Stimulated activated CD4-positive, alpha-beta T cell treated with anti-CD3 and anti-CD28 coated beads, Interleukin-12 subunit alpha, Interleukin-12 subunit beta, amount 100 ng/mL, for 24 hours (primary cell): ENCODE measurements around the gene RASGRP4.
A peak's percentile ranks its signal among the peaks of the same experiment; 100 is the strongest.
"Not testable (repeated sequence)": the region's sequence is repeated elsewhere in the genome, so short reads cannot be mapped to it uniquely, and the experiment has no call there.

Source experiments
- DNase-seq, 2 experiments: peaks; one replicate each; pipeline ENCODE4 v3.0.0-alpha.2; 2020; ENCODE audit warnings: low read depth in 2 of 2

Gene RASGRP4

DNA sequence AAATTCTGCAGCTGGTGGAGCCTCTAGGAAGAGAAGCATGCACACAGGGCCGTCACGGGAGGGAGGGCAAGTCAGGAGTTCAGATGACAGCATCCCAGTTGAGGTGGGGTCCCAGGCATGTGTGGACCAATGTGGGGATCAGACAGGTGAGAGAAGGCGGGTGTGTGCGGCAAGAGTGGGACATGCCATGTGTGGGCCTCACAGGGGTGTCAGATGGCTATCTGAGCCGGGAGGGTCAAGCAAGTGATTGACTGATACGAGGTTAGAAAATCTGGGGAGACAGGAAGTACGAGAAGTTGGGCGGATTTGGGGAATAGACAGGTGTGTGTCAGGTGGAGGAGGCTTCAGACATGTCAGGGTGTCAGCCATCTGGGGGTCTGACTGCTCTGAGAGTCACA is 8.9 kb downstream of the RASGRP4 start:
- DNase-seq, result no peak

DNA sequence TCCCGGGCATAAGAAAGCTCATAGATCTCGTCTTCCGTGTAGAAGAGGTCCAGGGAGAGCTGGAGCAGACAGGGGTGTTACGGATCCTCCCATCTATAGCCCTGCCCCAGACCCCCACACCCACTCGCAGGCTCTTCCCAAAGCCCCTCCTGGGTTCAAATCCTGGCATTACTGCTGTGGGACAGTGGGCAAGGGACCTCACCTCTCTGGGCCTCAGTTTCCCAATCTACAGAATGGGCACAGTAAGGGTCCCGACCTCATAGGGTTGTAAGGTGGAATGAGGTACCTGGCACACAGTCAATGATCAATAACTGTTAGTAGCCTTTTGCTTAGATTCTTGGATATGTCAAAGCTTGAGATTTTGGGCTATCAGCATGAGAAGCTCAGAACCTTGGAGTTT is 12.6 kb downstream of the RASGRP4 start:
- no peak for DNase-seq

DNA sequence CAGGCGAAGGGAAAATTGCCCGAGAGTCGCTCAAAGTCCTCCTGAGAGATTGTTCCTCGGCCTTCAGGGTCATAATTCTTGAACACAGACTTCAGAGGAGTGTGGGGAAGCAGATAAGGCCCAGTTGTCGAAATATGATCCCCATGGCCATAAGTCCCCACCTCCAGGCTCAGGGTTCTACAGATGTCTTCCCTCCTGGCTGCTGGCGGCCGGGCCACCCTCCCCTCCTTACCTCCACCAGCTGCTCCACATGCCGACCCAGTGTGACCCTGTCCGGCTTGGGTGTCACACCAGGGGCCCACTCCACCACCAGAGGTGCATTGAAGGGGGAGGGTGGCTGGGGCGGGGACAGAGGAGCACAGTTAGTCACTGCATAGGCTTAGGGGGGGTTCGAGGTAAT is 13.1 kb downstream of the RASGRP4 start:
- no peak for DNase-seq

DNA sequence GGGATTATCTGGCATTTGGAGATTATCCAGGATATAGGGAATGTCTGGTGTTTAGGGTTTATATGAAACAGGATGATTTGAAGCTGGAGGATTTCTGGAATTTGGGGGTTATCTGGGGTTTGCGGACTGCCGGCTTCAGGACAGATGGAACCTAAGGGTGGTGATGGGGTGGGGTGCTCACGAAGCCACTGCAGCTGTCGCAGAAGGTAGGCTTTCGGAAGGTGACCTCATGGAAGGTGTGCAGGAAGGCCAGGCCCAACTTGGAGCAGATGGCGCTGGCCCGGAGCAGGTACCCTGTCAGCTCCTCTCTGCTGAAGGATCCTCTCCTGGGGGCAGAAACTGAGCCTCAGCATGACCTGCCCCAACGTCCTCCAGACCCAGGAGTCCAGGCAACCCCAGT is 13.5 kb downstream of the RASGRP4 start:
- no peak for DNase-seq

DNA sequence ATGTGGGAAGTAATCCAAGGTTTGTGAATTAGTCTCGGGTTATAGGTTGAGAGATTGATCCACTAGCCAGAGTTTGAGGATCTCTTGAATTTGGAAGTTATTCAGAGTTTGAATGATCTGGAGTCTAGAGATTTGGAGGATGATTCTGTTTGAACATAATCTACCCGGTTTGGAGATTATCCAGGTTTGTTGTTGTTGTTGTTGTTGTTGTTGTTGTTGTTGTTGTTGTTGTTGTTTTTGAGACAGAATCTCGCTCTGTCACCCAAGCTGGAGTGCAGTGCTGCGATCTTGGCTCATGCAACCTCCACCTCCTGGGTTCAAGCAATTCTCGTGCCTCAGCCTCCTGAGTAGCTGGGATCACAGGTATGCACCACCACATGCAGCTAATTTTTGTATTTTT is 14.1 kb downstream of the RASGRP4 start:
- not testable (repeated sequence) for DNase-seq

DNA sequence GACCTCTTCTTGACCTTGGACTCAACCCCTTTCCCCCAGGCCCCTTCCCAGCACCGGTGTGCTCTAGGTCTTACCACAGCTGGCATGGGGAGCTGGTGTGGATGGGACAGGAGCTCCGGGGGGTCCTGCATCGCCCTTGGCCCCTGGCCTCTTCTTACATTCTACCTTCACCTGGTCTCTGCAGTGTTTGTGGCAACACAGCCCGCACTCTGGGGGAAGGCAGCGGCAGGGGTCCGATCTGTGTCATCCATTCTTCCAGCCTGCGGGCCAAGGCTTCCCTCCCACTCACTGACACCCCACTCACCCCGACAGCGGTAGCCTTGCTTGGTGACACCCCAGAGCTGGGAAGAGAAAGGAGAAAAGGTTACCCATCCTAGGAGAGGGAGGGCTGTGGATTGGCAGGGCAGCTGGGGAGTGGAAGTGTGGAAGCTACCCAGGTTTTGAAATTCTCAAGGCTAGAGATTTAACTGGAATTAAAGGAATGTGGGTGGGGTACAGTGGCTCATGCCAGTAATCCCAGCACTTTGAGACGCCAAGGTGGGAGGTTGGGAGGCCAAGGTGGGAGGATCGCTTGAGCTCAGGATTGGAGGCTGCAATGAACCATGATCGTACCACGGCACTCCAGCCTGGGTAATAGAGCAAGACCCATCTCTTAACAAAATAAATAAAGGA is 14.8 kb downstream of the RASGRP4 start:
- DNase-seq, result no peak

DNA sequence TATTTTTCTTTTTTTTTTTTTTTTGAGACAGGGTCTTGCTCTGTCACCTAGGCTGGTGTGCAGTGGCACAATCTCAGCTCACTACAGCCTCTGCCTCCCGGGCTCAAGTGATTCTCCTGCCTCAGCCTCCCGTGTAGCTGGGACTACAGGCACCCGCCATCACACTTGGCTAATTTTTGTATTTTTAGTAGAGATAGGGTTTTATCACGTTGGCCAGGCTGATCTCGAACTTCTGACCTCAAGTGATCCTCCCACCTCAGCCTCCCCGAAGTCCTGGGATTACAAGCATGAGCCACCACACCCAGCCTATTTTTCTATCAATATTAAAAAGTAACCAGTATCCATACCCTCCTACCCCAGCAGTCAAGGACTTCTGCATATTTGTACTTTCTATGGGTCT is 15.6 kb downstream of the RASGRP4 start:
- not testable (repeated sequence) for DNase-seq

DNA sequence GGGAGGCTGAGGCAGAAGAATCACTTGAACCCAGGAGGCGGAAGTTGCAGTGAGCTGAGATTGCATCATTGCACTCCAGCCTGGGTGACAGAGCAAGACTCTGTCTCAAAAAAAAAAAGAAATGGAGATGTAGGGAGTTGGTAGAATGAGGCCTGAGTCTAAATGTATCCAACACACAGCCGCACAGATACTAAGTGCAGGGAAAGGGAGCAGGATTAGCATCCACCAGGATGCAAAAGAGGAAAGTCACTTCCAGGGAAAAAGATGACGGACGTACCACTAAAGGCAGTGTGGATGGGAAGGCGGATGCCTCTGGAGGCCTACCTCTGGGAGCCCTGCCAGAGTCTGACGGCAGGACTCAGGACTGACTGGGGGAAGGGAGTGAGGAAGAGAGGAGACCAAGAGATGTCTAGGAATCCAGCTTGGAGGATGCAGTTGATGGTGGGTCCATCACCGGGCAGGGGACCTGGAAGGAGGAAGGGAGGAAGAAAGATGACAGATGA is 16.3 kb downstream of the RASGRP4 start:
- no peak for DNase-seq

DNA sequence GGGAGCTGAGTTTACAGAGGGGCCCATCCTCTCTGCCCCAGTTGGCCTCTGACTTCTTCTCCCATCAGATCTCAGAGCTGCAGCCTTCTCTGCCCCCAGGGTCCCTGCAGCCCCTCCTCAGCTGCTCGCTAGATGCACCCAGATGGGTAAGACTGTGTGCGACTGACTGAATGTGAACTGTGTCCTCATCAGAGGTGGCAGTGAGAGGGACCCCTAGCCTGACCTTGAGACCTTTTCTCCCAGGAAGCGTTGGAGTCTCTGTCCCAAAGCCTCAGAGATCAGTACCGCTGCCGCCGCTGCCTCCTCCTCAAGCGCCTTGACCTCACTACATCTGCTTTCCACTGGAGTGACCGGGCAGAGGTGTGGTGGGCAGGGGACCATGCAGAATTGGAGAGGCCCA is 20.7 kb downstream of the RASGRP4 start:
- no peak for DNase-seq

DNA sequence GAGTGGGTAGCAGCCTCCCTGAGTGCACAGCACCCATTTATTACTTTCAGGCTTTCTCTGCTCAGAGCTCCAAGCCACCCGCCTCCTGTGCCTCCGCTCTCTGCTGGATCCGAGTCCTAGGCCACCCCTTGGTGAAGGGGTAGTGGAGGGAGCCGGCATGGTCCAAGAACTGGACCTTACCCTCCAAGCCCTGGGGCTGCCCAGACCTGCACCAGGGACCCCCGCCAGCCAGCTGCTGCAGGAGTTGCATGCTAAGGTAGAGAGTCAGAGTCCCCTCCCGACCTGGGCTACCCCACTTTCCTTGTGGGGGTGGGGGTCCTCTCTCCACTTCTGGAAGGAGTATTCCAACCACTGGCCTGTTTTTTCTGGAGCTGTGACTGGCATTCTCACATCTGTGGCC is 21.2 kb downstream of the RASGRP4 start:
- DNase-seq, result no peak

DNA sequence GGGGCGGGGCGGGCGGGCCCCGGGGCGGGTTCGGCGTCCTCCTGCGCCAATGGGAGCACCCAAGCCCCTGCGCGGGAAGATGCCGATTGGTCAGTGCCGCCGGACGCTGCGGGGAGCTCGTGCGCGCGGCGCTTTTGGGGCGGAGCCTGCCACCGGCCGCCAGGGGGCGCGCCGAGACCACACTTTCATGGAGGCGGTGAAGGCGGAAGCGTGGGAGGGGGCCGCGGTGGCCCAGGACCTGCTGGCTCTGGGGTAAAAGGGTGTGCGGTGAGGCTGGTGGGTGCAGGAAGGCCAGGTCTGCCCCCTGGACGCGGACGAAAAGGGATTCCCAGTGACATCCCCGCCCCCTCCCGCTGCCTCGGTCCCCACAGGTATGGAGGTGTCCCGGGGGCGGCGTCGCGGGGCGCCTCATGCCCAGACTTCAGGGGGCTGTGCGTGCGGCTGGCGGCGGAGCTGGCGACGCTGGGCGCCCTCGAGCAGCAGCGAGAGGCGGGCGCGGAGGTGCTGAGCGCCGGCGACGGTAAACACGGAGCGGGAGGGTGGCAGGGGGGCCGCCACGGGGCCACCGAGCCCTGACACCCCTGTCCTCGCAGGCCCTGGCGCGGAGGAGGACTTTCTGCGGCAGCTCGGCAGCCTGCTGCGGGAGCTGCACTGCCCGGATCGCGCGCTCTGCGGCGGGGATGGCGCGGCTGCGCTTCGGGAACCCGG is 22.9 kb downstream of the RASGRP4 start, which contains the start of gene FAM98C:
Gene FAM98C (plus strand): TSS at position 127 of the 708 bp plus-strand sequence. CDS start 61 bp downstream, at position 188.
- peak; percentile 95 for DNase-seq

DNA sequence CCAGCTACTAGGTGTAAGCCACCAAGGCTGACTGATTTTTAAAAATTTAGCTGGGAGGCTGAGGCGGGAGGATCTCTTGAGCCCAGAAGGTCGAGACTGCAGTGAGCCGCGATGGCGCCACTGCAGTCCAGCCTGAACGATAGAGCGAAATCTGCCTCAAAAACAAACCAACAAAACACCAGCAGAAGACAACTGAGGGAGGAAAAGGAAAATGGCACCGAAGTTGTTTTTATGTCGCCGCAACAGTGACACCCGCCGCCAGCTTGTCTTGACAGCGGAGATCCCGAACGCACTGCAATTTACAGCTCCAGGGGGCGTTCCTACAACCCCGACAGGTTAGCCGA is 23.4 kb downstream of the RASGRP4 start:
- DNase-seq, result no peak

DNA sequence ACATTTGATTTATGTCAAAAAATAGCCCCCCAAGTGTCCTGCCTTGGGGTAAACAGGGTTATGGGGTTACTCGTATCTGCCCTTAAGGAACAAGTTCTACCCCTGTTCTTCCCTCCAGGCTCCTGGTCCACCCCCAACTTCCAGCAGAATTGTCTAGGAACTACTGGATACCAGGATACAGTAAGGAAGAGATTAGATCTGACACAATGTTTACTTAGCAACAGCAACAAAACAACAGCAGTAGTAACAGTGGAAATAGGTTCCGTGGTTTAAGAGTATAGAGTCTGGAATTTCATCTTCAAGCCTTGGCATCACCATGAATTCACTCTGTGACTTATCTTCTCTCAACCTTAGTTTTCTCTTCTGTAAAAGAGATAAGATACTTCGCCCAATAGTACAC is 24.9 kb downstream of the RASGRP4 start:
- DNase-seq, result no peak

DNA sequence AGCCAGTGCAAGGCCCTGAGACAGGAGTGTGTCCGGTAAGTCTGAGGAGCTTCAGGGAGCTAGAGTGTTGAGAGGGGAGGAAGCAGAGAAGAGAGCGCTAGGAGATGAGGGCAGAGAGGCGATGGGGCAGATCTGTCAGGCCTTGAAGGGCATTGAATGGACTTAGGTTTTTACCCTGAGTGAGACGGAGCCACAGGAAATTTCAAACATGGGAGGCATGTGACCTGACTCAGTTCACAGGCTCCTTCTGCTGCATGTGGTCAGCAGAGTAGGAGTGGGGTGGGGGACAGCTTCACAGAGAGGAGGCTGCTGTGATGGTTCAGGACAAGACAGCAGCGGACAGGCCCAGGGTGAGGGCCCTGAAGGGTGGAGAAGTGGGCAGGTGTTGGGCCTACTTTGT is 25.7 kb downstream of the RASGRP4 start:
- DNase-seq, result no peak

DNA sequence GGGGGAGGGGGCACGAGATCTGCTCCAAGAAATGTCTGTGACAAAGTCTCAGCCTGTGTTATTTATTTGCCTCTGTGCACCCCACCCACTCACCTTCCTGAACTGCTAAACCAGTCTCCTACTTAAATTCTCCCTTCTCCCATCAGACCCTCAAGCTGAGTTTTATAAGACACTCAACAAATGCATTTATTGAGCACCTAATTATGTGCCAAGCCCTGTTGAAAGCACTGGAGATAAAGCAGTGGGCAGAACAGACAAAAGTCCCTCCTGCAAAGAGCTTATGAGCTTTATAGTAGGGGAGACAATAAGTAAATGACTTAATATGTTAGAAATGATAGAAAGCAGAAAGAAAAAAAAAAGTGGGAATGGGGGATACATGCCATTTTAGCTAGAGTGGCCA is 26.5 kb downstream of the RASGRP4 start:
- no peak for DNase-seq

DNA sequence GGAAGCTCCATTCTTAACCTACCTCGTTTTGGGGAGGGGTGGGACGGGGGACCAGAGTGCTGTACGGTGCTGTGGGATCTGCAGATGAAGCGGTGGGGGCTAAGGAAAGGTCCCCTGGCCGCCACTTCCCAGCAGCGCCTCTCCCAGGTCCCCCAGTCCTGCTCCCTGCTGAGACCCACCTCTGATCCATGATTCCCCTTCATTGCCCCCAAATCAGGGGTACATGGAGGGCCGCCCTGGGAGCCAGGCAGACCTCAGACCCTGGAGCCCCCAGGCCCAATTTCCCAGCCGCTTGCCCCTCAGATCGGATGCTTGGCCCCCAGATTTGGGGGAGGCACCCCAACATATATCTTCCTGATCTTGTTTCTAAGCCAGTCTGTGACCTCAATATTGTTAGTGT is 26.9 kb downstream of the RASGRP4 start:
- DNase-seq, result no peak

DNA sequence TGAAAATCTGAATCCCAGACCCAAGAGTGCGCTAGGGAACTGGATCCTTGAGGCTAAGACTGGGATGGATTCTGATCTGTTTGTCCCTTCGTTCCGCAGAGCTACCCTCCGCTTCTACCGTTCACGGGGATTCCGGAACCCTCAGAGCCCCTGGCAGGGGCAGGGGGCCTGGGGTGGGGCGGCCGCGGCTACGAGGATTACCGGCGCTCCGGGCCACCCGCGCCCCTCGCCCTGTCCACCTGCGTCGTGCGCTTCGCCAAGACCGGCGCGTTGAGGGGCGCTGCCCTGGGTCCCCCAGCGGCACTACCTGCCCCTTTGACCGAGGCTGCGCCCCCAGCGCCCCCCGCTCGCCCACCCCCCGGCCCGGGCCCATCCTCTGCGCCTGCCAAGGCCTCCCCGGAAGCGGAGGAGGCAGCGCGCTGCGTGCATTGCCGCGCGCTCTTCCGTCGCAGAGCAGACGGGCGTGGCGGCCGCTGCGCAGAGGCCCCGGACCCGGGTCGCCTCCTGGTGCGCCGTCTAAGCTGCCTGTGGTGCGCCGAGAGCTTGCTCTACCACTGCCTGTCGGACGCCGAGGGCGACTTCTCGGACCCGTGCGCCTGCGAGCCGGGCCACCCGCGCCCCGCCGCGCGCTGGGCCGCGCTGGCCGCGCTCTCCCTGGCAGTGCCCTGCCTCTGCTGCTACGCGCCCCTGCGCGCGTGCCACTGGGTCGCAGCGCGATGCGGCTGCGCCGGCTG is 30.5 kb downstream of the RASGRP4 start:
- no peak for DNase-seq

DNA sequence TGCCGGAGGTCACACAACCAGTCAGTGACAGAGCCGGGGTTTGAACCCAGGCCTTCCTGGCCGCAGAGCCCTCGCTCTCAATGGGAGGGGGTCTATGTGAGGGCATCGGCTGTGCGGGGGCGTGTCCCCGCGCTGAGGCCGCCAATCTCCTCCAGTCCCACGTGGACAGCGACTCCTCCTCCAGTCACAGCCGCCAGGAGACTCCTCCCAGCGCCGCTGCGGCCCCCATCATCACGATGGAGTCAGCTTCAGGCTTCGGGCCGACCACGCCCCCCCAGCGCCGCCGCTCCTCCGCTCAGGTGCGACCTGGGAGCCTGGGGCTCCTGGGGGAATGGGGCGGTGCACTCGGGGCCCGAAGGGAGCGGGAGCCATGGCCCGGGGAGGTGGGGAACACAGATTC is 31.5 kb downstream of the RASGRP4 start:
- DNase-seq, result peak; percentile 40 to 75

DNA sequence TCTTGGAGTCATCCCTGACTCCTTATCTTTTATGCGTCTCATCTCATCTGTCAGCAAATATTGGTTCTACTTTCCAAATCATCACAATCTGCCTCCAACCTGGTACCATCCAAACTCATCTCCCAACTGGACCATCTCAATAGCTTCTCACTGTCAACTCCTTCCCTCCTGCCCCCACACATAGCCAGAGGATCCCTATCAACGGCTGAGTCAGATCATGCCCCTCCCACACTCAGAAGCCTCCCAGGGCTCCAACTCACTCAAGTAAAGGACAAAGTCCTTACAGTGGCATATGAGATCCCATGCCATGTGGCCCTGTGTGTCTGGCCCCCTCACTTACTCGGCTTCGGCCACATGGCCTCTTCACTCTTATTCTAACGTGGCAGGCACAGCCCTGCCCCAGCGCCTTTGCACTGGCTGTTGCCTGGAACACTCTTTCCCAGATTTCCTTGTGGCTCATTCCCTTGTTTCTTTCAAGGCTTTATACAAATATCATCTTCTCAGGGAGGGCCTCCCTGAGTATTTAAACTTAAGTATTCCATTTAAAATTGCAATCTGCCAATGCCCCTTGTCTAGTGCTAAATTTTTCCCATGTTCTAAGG is 33.2 kb downstream of the RASGRP4 start:
- no peak for DNase-seq

DNA sequence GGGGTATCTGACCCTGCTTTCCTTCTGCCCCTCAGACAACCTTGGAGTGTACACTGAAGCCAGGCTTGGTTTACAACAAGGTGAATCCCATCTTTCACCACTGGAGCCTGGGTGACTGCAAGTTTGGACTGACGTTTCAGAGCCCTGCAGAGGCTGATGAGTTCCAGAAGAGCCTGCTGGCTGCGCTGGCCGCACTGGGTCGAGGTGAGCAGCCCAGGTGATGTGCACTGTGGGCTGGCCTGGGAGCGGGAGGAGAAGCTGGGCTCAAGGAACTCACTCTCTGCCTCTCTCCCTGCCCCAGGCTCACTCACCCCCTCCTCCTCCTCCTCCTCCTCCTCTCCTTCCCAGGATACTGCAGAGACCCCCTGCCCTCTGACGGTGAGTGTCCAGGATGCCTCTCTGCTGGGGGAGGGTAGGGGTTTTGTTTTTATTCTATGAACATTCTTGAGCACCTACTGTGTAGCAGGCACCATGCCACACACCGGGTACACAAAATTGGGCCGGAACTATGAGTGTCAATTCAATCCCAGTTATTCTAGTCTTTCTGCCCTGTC is 34.0 kb downstream of the RASGRP4 start:
- no peak for DNase-seq

DNA sequence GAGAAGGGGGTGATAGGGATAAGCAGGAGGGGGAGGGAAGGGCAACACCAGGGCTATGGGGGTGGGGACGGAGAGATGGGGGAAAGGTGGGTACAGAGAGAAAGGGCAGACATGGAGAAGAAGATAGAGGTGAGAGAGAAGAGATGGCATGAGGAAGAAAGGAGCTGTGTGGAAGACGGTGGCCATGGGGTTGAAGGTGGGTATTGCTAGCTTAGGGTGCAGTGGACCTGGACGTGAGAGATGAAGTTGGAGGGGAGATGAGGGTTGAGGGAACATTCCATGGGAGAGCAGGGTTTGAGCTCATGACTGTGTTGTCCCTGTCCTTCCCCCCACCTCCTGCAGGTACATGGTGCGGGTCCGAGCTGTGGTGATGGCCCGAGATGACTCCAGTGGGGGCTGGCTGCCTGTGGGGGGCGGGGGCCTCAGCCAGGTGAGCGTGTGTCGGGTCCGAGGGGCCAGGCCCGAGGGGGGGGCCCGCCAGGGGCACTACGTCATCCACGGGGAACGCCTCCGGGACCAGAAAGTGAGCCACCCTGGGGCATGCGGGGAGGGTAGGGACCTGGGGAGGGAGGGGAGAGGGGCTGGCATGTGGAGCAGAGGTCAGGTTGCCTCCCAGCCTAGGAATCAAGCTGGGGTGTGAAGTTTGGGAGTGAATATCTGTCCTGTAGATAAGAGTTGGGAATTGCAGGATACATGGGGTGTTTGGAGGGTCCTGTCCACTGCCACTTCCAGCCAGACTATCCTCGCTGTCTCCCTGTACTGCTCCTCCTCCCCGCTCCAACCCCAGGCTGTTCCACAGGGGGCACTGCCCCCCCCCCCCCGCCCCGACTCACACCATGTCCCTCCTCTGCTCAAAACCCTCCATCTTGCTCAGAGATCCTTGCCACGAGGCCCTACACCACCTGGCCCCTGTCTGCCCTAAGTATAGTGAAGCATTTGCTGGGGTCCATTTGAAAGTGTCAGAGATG is 35.8 kb downstream of the RASGRP4 start:
- DNase-seq, result no peak
